ENCODE measurements around the gene TLR7. TPM values are rescaled to one million over a fixed set of nuclear protein-coding genes. Genes with fewer than 3 reads are reported as not detected.

TLR7 gene
- total RNA-seq, 4 donors from 2014 or later, result 0.23 to 1.2 (median 0.62) TPM

DNA sequence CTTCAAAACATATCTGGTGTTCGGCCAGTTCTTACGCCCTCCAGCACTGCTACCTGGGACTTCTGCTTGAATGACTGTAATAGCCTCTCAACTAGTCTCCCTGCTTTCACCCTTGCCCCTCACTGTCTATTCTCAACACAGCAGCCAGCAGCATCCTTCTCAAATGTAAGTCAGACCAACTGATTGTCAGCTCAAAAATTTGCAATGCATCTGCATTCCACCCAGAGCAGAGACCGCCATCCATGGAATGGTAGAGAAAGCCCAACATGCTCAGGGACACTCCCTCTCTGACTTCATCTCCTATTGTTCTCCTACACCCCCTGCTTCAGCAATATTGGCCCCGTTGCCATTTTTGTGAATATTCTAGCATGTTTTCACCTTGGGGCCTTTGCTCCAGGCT is 5.9 kb downstream of the TLR7 start:
- peaks cover 0 to 41% (median 15%) of the 10 kb centered on the region in 4 donors for H3K4me1 ChIP-seq
- no peaks in the 10 kb centered on the region for H3K36me3 ChIP-seq
- H3K27ac ChIP-seq (replicated peaks in 1 of 4), result no peak overlapping the region
- no peak for DNase-seq (ENCODE audit: extremely low spot score)
- H3K9me3 ChIP-seq, result no peaks in the 10 kb centered on the region
- TF ChIP-seq POLR2AphosphoS5 (IDR thresholded peaks at IDR 0.05) (no peak), EP300 (IDR thresholded peaks at IDR 0.05) (no peak), POLR2A (IDR thresholded peaks at IDR 0.05; ENCODE audit: low read depth) (no peak)
- TF ChIP-seq, protein P1, sequence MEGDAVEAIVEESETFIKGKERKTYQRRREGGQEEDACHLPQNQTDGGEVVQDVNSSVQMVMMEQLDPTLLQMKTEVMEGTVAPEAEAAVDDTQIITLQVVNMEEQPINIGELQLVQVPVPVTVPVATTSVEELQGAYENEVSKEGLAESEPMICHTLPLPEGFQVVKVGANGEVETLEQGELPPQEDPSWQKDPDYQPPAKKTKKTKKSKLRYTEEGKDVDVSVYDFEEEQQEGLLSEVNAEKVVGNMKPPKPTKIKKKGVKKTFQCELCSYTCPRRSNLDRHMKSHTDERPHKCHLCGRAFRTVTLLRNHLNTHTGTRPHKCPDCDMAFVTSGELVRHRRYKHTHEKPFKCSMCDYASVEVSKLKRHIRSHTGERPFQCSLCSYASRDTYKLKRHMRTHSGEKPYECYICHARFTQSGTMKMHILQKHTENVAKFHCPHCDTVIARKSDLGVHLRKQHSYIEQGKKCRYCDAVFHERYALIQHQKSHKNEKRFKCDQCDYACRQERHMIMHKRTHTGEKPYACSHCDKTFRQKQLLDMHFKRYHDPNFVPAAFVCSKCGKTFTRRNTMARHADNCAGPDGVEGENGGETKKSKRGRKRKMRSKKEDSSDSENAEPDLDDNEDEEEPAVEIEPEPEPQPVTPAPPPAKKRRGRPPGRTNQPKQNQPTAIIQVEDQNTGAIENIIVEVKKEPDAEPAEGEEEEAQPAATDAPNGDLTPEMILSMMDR (IDR thresholded peaks at IDR 0.05), result no peak
- H3K27me3 ChIP-seq, result no peaks in the 10 kb centered on the region
- no peak overlapping the region for H3K4me3 ChIP-seq
- WGBS, result 89% methylated on average over 4 of the region's 4 CpGs
- intact Hi-C loops (cut with DNase I), result no loop called here

DNA sequence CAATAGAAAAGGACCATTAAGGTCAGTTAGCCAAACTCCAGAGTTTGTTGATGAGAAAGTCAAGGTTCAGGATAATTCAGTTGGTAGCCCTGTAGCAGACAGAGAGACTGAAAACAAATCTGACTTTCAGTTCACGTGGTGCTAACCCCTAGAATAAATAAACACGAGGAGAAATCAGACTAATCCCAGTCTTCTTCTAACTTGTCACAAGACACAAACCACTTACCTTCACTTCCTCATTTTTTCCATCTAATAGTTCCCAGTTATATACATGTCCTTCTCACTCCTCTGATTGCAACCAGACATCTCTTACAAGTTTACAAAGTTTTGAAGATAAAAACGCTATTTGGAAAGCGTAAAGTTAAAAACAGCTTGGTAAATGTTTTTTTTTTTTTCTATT is 7.7 kb downstream of the TLR7 start:
- H3K27me3 ChIP-seq, result no peaks in the 10 kb centered on the region
- no peak for DNase-seq (ENCODE audit: extremely low spot score)
- no peak overlapping the region for H3K4me3 ChIP-seq
- TF ChIP-seq POLR2A (IDR thresholded peaks at IDR 0.05; ENCODE audit: low read depth) (no peak), POLR2AphosphoS5 (IDR thresholded peaks at IDR 0.05) (no peak), EP300 (IDR thresholded peaks at IDR 0.05) (no peak)
- TF ChIP-seq, protein P1 (IDR thresholded peaks at IDR 0.05), result no peak
- H3K36me3 ChIP-seq, result no peaks in the 10 kb centered on the region
- H3K9me3 ChIP-seq, result no peaks in the 10 kb centered on the region
- no peak overlapping the region for H3K27ac ChIP-seq (replicated peaks in 1 of 4)
- WGBS, result 39% methylated on average over 4 of the region's 4 CpGs
- intact Hi-C loops (cut with DNase I), result no loop called here
- peaks cover 0 to 45% (median 15%) of the 10 kb centered on the region in 4 donors for H3K4me1 ChIP-seq

DNA sequence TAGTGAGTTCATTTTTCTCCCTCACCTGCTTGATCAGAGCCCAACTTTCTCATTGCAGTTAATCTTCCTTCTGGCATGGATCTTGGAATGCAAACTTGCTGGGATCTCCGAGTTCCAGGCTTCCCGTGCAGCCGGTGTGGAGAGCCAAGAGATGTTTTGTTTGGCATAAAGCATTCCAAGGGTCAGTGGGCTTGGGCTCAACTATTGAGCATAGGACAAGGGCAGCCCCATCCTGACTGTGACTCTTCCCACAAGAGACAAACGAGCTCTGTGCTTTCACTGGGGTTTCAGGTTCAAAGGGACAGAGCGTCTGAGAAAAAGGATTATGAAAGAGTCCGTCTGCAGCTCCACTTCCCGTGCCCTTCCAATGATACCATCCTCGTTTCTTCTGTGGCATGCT is 10.5 kb downstream of the TLR7 start:
- Histone ChIP-seq H3K27me3 (no peaks in the 10 kb centered on the region), H3K36me3 (no peaks in the 10 kb centered on the region), H3K4me1 (peaks cover 0 to 31% (median 12%) of the 10 kb centered on the region in 4 donors), H3K27ac (replicated peaks in 1 of 4) (peak overlapping the region in 3 of 4 donors; percentile 23 to 39 (median 25)), H3K9me3 (no peaks in the 10 kb centered on the region), H3K4me3 (no peak overlapping the region)
- WGBS, result 31% methylated on average over 8 of the region's 8 CpGs
- intact Hi-C loops (cut with DNase I), result no loop called here
- no peak for TF ChIP-seq EP300 (IDR thresholded peaks at IDR 0.05)
- DNase-seq (ENCODE audit: extremely low spot score), result no peak

DNA sequence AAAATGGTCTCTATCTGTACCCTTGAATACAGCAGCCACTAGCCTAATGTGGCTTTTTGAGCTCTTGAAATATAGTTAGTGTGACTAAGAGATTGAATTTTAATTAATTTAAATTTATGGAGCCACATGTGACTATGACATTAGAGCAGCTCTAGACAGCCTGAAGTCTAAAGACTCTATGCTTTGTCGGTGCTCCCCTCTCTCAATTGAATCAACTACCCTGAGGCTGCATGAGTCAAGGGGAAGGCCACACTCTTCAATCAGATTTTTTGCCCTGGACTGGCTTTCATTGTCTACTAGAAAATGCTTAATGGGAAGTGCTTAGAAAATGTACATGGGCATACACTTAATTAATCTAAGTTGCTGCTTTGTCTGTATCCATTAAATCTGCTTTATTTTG is 11.7 kb downstream of the TLR7 start:
- no peak overlapping the region for H3K27ac ChIP-seq (replicated peaks in 1 of 4)
- DNase-seq (ENCODE audit: extremely low spot score), result no peak
- TF ChIP-seq POLR2A (IDR thresholded peaks at IDR 0.05; ENCODE audit: low read depth) (no peak), POLR2AphosphoS5 (IDR thresholded peaks at IDR 0.05) (no peak)
- no peak overlapping the region for H3K4me3 ChIP-seq
- no peaks in the 10 kb centered on the region for H3K36me3 ChIP-seq
- 68% methylated on average over 1 of the region's 1 CpG for WGBS
- intact Hi-C loops (cut with DNase I), result no loop called here
- peaks cover 0 to 24% (median 9%) of the 10 kb centered on the region in 4 donors for H3K4me1 ChIP-seq
- H3K27me3 ChIP-seq, result no peaks in the 10 kb centered on the region
- H3K9me3 ChIP-seq, result no peaks in the 10 kb centered on the region

DNA sequence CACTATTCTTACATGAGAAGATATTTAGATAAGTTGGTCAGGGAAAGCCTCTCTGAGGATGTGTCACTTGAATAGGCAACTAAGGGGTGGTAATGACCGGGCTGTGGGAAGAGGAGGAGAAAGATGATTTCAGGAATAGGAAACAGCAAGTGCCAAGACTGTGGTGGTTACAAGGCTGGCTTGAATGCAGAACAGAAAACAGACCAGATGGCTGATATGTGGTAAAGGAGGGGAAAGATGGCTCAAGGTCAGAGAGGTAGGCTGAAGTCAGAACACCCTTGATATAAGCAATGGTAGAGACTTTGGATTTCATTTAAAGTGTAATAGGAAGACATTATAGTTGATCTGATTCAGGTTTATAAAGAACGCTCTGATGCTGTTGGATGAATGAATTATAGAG is 15.0 kb downstream of the TLR7 start:
- no peak overlapping the region for H3K4me3 ChIP-seq
- H3K27me3 ChIP-seq, result no peaks in the 10 kb centered on the region
- no peak for DNase-seq (ENCODE audit: extremely low spot score)
- TF ChIP-seq EP300 (IDR thresholded peaks at IDR 0.05) (no peak), POLR2AphosphoS5 (IDR thresholded peaks at IDR 0.05) (no peak), POLR2A (IDR thresholded peaks at IDR 0.05; ENCODE audit: low read depth) (no peak)
- TF ChIP-seq, protein P1 (IDR thresholded peaks at IDR 0.05), result no peak
- intact Hi-C loops (cut with DNase I), result no loop called here
- peaks cover 0 to 12% (median 5%) of the 10 kb centered on the region in 4 donors for H3K4me1 ChIP-seq
- H3K9me3 ChIP-seq, result no peaks in the 10 kb centered on the region
- H3K27ac ChIP-seq (replicated peaks in 1 of 4), result no peak overlapping the region
- 72% methylated on average over 2 of the region's 2 CpGs for WGBS
- H3K36me3 ChIP-seq, result no peaks in the 10 kb centered on the region

DNA sequence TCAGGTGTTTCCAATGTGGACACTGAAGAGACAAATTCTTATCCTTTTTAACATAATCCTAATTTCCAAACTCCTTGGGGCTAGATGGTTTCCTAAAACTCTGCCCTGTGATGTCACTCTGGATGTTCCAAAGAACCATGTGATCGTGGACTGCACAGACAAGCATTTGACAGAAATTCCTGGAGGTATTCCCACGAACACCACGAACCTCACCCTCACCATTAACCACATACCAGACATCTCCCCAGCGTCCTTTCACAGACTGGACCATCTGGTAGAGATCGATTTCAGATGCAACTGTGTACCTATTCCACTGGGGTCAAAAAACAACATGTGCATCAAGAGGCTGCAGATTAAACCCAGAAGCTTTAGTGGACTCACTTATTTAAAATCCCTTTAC is 18.6 kb downstream of the TLR7 start:
- WGBS, result 59% methylated on average over 5 of the region's 5 CpGs
- H3K4me1 ChIP-seq, result no peaks in the 10 kb centered on the region
- no peaks in the 10 kb centered on the region for H3K27me3 ChIP-seq
- no peaks in the 10 kb centered on the region for H3K9me3 ChIP-seq
- intact Hi-C loops (cut with DNase I), result no loop called here
- H3K27ac ChIP-seq (replicated peaks in 1 of 4), result no peak overlapping the region
- DNase-seq (ENCODE audit: extremely low spot score), result no peak
- no peak overlapping the region for H3K4me3 ChIP-seq
- no peaks in the 10 kb centered on the region for H3K36me3 ChIP-seq
- TF ChIP-seq POLR2AphosphoS5 (IDR thresholded peaks at IDR 0.05) (no peak), EP300 (IDR thresholded peaks at IDR 0.05) (no peak), POLR2A (IDR thresholded peaks at IDR 0.05; ENCODE audit: low read depth) (no peak)
- TF ChIP-seq, protein P1 (IDR thresholded peaks at IDR 0.05), result no peak
